HG02759 (cell line): ENCODE measurements around the gene TEPSIN.

Experiments
- ATAC-seq: cut with Tn5 transposase; IDR thresholded peaks from one replicate; pipeline ENCODE4 v1.9.1; 2021; ENCODE audit warnings: mild to moderate bottlenecking, moderate library complexity; ENCODE audit not compliant: unreplicated experiment

TEPSIN gene

GRCh38 chr17:81200695-81201580, 37.9 kb downstream of the TEPSIN start:
- ATAC-seq, result no peak

- no peak for ATAC-seq
Measured at GRCh38 chr17:81200201-81200600, 38.7 kb downstream of the TEPSIN start.

GRCh38 chr17:81199482-81199830, 39.4 kb downstream of the TEPSIN start:
- no peak for ATAC-seq

- no peak for ATAC-seq
Measured at GRCh38 chr17:81198826-81199481, 39.9 kb downstream of the TEPSIN start.

- no peak for ATAC-seq
Measured at GRCh38 chr17:81197831-81198490, 40.9 kb downstream of the TEPSIN start.

DNA sequence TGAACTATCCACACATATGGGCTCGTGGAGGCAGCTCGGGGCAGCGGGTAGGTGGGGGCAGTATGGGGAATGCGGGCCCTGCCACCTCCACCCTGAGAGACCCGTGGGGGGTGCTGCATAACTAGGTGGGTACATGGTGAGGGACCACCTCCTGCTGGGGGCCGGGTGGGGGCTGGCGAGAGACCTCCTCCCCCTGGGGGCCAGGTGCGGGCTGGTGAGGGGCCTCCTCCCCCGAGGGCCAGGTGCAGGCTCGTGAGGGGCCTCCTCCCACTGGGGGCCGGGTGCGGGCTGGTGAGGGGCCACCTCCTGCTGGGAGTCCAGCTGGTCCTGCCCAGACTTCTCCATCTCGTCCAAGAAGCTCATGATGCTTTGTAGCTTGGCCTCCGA, 41.5 kb downstream of the TEPSIN start:
- no peak for ATAC-seq

- ATAC-seq, result no peak
Measured at GRCh38 chr17:81196505-81197408, 42.1 kb downstream of the TEPSIN start.

GRCh38 chr17:81195941-81196495, 42.8 kb downstream of the TEPSIN start:
- ATAC-seq, result no peak

DNA sequence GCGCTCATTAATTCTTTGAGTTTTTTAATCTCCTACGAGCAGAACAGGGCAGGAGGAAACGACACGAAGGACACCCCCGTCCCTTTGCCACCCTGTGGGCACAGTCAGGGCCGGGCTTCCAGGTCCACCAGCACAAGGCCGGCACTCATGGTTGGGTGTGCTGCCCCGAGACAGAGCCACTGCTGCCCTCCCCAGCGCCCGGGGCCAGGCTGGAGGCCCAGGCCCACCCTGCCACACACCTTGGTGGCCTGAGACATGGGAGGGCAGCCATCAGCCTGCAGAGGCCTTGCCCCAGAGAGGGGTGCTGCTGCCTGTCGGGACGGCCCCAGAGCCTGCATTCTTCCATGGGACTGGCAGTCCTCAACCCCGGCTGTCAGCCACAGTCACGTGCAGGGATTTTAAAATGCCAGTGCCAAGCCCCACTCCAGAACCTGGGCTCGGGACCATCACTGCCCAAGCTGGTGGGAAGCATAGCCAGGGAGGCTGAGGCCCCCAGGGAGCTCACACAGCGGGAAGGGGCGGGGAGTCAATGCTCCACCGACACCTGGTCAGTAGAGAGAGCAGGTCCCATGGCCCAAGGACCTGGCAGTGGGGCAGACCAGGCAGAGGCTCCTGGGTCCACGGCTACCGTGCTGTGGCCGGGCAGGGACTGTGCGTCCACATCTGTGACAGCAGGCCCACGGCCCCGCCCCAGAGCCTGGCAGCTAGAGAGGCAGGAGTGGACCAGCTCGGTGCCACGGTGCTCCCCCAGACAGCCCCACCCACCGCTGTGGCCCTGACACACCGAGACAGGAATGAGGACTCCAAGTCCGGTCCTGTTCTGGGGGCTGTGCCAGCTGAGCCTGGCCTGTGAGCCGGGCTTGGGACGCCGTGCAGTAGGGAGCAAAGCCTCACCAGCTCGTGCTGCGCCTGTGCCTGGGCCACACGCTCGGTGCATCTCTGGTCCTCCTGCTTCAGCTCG, 43.6 kb downstream of the TEPSIN start:
- no peak for ATAC-seq

- ATAC-seq, result no peak
Measured at GRCh38 chr17:81194225-81194760, 44.6 kb downstream of the TEPSIN start.

- ATAC-seq, result no peak
Measured at GRCh38 chr17:81193470-81194224, 45.2 kb downstream of the TEPSIN start.

DNA sequence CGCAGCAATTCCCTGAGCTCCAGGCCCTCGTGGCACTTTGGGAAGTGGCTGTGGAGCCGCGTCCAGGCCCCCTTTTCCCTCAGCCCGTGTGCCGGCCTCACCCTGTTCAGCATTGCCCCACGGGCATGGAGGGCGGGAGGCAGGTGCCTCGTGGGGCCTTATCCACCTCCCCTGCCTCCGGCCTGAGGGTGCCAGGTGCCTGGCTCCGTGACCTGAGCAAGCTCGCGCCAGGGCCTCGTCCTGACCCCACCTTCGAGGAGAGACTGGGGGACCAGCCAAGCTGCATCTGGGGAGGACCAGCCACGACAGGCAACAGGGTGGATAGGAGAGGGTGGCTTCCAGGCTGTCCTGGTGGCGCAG, 45.8 kb downstream of the TEPSIN start:
- ATAC-seq, result no peak

GRCh38 chr17:81192386-81193050, 46.3 kb downstream of the TEPSIN start:
- no peak for ATAC-seq

DNA sequence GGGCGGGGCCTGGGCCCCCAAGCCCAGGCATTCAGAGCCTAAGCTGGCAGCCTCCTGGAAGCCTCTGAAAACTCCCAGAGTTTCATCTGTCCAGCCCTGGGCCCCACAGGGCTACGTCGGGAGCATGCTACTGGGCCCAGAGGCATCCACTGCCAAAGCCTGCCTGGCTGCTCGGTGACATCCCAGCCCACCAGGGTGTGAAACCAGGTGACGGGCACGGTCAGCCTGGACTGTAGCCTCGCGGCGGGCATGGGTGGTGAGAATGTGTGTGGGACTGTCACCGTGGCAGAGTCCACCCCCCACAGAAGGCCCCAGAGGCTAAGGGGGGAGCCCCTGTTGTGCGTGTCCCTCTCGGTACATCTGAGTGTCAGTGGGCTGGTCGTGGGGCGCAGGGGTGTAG, 47.2 kb downstream of the TEPSIN start:
- no peak for ATAC-seq

- ATAC-seq, result no peak
Measured at GRCh38 chr17:81191116-81191515, 47.7 kb downstream of the TEPSIN start.

GRCh38 chr17:81190591-81190990, 48.3 kb downstream of the TEPSIN start:
- ATAC-seq, result no peak

DNA sequence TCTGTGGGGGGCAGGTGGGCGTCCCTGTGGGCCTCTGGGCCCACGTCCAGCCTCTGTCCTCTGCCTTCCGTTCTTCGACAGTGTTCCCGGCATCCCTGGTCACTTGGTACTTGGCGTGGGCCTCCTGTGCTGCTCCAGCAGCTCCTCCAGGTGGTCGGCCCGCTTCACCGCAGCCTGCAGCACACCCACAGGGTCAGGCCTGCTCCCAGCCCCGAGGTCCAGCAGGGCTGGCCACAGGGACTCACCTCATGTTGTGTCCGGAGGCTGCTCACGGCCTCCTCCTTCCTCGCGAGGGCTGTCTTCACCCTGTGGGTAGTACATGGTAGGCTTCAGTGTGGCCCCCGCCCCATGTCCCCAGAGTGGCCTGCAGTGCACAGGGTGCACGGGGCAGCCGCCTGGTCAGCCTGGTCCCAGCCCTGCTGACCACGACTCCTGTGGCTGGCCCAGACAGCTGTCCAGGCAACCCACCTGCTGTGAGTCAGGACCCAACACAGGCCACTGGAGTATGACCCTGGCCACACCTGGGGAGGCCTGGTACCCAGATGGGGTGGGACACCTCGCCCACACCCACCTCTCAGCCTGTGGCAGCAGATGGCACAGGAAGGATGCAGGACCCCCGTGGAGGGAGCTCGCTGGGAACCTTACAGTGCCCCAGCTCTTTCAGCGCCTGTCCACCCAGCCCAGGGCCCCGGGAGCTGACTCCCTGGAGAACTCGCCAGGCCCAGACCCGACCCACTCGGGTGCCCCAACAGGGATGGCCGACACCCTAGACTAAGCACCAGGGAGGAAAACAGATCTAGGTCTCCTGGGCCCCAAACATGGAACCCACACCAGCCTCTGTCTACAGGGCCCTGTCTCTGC, 49.0 kb downstream of the TEPSIN start:
- ATAC-seq, result no peak
